Measurements from ENCODE around the gene KMT2A.

The KMT2A gene

DNA sequence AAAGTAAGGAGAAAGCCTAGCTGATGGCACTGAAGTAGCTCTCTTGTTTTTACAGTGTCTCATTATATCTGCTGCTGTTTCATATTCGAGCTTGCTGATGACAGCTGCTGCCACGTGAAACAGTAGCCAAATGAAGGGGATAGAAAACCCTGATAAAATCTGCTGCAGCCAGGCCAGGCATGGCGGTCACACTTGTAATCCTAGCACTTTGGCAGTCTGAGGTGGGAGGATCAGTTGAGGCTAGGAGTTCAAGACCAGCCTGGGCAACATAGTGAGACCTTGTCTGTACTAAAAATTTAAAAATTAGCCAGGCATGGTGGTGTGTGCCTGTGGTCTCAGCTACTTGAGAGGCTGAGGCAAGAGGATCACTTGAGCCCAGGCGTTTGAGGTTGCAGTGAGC, 116.0 kb downstream of the KMT2A start:
- TF ChIP-seq, protein P1, sequence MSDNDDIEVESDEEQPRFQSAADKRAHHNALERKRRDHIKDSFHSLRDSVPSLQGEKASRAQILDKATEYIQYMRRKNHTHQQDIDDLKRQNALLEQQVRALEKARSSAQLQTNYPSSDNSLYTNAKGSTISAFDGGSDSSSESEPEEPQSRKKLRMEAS (IDR thresholded peaks at IDR 0.05), result no peak
- TF ChIP-seq NFIC (IDR thresholded peaks at IDR 0.05) (no peak), RAD21 (IDR thresholded peaks at IDR 0.05; ENCODE audit: low read depth) (no peak)
- TF ChIP-seq, protein P2, sequence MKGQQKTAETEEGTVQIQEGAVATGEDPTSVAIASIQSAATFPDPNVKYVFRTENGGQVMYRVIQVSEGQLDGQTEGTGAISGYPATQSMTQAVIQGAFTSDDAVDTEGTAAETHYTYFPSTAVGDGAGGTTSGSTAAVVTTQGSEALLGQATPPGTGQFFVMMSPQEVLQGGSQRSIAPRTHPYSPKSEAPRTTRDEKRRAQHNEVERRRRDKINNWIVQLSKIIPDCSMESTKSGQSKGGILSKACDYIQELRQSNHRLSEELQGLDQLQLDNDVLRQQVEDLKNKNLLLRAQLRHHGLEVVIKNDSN (IDR thresholded peaks at IDR 0.05), result no peak

DNA sequence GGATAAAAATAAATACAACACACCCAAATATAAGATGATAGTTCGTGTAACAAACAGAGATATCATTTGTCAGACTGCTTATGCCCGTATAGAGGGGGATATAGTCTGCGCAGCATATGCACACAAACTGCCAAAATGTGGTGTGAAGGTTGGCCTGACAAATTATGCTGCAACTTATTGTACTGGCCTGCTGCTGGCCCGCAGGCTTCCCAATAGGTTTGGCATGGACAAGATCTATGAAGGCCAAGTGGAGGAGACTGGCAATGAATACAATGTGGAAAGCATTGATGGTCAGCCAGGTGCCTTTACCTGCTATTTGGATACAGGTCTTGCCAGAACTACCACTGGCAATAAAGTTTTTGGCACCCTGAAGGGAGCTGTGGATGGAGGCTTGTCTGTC, 124.5 kb downstream of the KMT2A start:
- no peak for TF ChIP-seq RAD21 (IDR thresholded peaks at IDR 0.05; ENCODE audit: low read depth)
- TF ChIP-seq CEBPB (IDR thresholded peaks at IDR 0.05), result no peak
- TF ChIP-seq CREB1 (IDR thresholded peaks at IDR 0.05; ENCODE audit: low read depth), result no peak
- no peak for TF ChIP-seq EGR1 (IDR thresholded peaks at IDR 0.05)
- TF ChIP-seq, protein P1 (IDR thresholded peaks at IDR 0.05), result no peak
- no peak for TF ChIP-seq TAF1 (IDR thresholded peaks at IDR 0.05; ENCODE audit: low read depth)

DNA sequence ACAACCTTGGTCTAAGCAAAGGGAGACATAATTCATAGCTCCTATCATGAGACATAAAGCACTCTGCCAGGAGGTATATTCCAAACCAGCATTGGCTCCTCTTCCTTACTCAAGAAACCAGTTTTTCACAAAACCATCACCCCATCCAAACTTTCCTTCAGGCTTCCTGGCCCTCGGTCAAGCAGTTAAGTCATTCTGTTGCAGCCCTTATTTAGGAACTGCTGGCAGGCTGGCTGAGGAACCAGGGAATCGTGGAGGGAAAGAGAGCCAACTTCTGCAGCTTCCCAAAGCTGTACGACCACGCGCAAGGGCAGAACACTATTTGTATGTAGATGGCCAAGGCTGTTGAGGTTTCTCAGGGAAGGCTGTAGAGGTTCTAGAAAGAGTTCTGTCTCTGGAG, 128.8 kb downstream of the KMT2A start:
- TF ChIP-seq ZBTB7A (IDR thresholded peaks at IDR 0.05; ENCODE audit: low read depth) (no peak), FOXM1 (IDR thresholded peaks at IDR 0.05; ENCODE audit: borderline replicate concordance, low read depth) (no peak), EP300 (IDR thresholded peaks at IDR 0.05; ENCODE audit: borderline replicate concordance) (no peak), TAF1 (IDR thresholded peaks at IDR 0.05; ENCODE audit: low read depth) (no peak), TEAD4 (IDR thresholded peaks at IDR 0.05) (no peak), TCF12 (IDR thresholded peaks at IDR 0.05; ENCODE audit: low read depth) (no peak), EGR1 (IDR thresholded peaks at IDR 0.05) (no peak), NFIC (IDR thresholded peaks at IDR 0.05) (no peak)
- TF ChIP-seq, protein P2 (IDR thresholded peaks at IDR 0.05), result no peak

DNA sequence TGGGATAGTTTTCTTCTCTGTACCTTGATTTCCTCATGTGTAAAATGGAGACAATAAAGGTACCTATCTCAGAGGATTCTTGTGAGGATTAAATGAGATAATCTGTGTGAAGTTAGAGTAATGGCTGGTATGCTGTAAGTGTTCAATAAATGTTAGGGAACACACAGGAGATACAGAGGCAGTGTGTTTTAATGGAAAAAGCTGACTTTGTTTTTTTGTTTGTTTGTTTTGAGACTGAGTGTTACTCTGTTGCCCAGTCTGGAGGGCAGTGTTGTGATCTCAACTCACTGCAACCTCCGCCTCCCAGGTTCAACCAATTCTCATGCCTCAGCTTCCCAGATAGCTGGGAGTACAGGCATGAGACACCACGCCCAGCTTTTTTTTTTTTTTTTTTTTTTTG, 133.4 kb downstream of the KMT2A start:
- no peak for TF ChIP-seq TCF12 (IDR thresholded peaks at IDR 0.05; ENCODE audit: low read depth)

DNA sequence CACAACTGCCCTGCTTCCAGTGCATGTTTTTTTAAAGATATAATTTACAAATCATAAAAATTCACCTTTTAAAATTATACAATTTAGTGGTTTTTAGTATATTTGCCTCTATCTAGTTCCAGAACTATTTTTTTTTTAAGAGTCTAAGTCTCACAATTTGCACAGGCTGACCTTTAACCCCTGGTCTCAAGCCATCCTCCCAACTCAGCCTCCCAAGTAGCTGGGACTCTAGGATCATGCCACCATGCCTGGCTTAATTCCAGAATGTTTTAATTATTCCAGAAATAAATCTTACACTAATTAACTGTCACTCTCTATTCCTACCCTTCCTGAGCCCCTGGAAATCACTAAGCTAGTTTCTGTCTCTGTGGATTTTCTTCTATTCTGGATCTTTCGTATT, 134.5 kb downstream of the KMT2A start:
- TF ChIP-seq, protein P2 (IDR thresholded peaks at IDR 0.05), result no peak
- TF ChIP-seq ZBTB7A (IDR thresholded peaks at IDR 0.05; ENCODE audit: low read depth) (no peak), EP300 (IDR thresholded peaks at IDR 0.05; ENCODE audit: borderline replicate concordance) (no peak), RAD21 (IDR thresholded peaks at IDR 0.05; ENCODE audit: low read depth) (no peak), TEAD4 (IDR thresholded peaks at IDR 0.05) (no peak), TCF12 (IDR thresholded peaks at IDR 0.05; ENCODE audit: low read depth) (no peak), FOXM1 (IDR thresholded peaks at IDR 0.05; ENCODE audit: borderline replicate concordance, low read depth) (no peak), YY1 (IDR thresholded peaks at IDR 0.05; ENCODE audit: low read depth) (no peak), CREB1 (IDR thresholded peaks at IDR 0.05; ENCODE audit: low read depth) (no peak), TAF1 (IDR thresholded peaks at IDR 0.05; ENCODE audit: low read depth) (no peak), NFIC (IDR thresholded peaks at IDR 0.05) (no peak), EGR1 (IDR thresholded peaks at IDR 0.05) (no peak), CEBPB (IDR thresholded peaks at IDR 0.05) (no peak)
- TF ChIP-seq, protein P1 (IDR thresholded peaks at IDR 0.05), result no peak
- TF ChIP-seq, protein P3, sequence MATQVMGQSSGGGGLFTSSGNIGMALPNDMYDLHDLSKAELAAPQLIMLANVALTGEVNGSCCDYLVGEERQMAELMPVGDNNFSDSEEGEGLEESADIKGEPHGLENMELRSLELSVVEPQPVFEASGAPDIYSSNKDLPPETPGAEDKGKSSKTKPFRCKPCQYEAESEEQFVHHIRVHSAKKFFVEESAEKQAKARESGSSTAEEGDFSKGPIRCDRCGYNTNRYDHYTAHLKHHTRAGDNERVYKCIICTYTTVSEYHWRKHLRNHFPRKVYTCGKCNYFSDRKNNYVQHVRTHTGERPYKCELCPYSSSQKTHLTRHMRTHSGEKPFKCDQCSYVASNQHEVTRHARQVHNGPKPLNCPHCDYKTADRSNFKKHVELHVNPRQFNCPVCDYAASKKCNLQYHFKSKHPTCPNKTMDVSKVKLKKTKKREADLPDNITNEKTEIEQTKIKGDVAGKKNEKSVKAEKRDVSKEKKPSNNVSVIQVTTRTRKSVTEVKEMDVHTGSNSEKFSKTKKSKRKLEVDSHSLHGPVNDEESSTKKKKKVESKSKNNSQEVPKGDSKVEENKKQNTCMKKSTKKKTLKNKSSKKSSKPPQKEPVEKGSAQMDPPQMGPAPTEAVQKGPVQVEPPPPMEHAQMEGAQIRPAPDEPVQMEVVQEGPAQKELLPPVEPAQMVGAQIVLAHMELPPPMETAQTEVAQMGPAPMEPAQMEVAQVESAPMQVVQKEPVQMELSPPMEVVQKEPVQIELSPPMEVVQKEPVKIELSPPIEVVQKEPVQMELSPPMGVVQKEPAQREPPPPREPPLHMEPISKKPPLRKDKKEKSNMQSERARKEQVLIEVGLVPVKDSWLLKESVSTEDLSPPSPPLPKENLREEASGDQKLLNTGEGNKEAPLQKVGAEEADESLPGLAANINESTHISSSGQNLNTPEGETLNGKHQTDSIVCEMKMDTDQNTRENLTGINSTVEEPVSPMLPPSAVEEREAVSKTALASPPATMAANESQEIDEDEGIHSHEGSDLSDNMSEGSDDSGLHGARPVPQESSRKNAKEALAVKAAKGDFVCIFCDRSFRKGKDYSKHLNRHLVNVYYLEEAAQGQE (IDR thresholded peaks at IDR 0.05; ENCODE audit: low read depth), result no peak

DNA sequence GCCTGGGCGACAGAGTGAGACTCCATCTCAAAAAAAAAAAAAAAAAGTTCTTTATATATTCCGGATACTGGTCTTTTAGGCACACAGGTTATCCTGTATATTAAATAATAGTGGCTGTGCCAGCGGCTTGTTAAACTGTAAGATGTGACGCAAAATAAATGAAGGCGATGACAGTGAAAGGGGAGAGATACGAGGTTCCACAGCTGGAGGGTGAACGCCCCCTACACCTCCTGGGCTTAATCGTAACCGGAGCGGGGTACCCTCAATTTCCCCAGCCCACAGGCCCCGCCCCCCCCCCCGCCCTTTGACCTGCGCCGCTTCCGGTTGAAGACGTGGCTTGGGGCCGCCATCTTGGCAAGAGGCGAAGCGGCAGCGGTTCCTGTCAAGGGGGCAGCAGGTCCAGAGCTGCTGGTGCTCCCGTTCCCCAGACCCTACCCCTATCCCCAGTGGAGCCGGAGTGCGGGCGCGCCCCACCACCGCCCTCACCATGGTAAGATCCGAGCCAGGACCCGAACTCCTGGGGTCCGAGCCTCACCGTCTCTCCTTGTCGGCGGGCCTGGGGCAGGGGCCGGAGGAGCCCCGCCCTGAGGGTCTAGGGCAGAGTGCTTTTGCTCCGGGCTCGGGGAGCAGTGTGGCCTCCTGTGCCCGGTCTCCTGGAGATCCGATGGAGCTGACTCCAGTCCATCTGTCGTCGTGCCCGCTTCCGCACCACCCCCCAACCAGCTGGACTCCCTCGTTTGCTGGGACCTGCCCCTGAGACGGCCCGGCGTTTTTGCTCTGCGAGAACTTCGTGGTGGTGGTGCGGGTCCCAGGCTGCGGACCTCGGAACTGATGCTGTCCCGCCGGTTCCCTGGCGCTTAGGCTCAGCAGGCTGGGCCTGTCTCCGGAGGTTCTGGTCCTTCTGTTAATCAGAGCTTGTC, 136.0 kb downstream of the KMT2A start, which contains the start of gene ARCN1:
Gene ARCN1, plus strand, starts transcription at position 349 of the 920 bp plus-strand sequence. Its CDS starts 139 bp downstream, at position 488.
- TF ChIP-seq, protein P1 (IDR thresholded peaks at IDR 0.05), result no peak; the same call in 1 of the 2 replicates
- no peak for TF ChIP-seq RAD21 (IDR thresholded peaks at IDR 0.05; ENCODE audit: low read depth)
- TF ChIP-seq, protein P2 (IDR thresholded peaks at IDR 0.05), result no peak
- TF ChIP-seq NFIC (IDR thresholded peaks at IDR 0.05), result 0 out of 2 replicates have a peak, but pooled peaks have one; percentile 5
- TF ChIP-seq, protein P3 (IDR thresholded peaks at IDR 0.05; ENCODE audit: low read depth), result no peak
- TF ChIP-seq EGR1 (IDR thresholded peaks at IDR 0.05), result no peak
- TF ChIP-seq ZBTB7A (IDR thresholded peaks at IDR 0.05; ENCODE audit: low read depth), result no peak
- TF ChIP-seq YY1 (IDR thresholded peaks at IDR 0.05; ENCODE audit: low read depth), result peak; percentile 93
- TF ChIP-seq CEBPB (IDR thresholded peaks at IDR 0.05), result no peak
- no peak for TF ChIP-seq TEAD4 (IDR thresholded peaks at IDR 0.05)
- peak; percentile 80 for TF ChIP-seq TAF1 (IDR thresholded peaks at IDR 0.05; ENCODE audit: low read depth)
- no peak for TF ChIP-seq EP300 (IDR thresholded peaks at IDR 0.05; ENCODE audit: borderline replicate concordance)
- 0 out of 2 replicates have a peak, but pooled peaks have one; percentile 18 for TF ChIP-seq CREB1 (IDR thresholded peaks at IDR 0.05; ENCODE audit: low read depth)
- no peak for TF ChIP-seq FOXM1 (IDR thresholded peaks at IDR 0.05; ENCODE audit: borderline replicate concordance, low read depth)
- TF ChIP-seq TCF12 (IDR thresholded peaks at IDR 0.05; ENCODE audit: low read depth), result no peak

Measured in Ishikawa (cell line).